T-helper 2 cell (primary cell): Measurements from ENCODE around the gene EMD.
A peak's percentile ranks its signal among the peaks of the same experiment; 100 is the strongest.
"Not testable (repeated sequence)": the region's sequence is repeated elsewhere in the genome, so short reads cannot be mapped to it uniquely, and the experiment has no call there.

Experiments used
- DNase-seq, 5 experiments: peaks; one replicate each; pipeline versions ENCODE4 v3.0.0 to v3.0.0-alpha.2; 2012 to 2022

The EMD gene

DNA sequence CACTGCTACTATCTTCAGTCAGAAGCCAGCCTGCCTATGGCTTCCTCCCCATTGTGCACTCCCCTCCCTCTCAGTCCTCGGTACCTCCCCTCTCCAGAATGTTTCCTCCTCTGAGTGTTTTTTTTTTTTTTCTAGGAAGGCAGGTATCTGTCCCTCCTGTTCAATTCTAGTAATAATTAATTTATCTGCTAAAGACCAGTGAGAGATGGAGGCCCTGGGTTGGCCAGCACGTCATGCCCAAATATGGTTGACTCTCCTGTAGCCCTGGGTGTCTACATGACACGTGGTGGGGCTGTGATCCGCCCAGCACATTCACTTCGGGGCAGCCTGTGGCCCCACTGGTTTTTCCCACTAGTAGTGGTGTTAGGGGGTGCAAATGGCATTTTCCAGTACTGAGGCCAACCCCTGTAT lies 6.5 kb upstream of the EMD start:
- DNase-seq: peak in 3 of 5 experiments; percentile 27 to 67 (median 48)

DNA sequence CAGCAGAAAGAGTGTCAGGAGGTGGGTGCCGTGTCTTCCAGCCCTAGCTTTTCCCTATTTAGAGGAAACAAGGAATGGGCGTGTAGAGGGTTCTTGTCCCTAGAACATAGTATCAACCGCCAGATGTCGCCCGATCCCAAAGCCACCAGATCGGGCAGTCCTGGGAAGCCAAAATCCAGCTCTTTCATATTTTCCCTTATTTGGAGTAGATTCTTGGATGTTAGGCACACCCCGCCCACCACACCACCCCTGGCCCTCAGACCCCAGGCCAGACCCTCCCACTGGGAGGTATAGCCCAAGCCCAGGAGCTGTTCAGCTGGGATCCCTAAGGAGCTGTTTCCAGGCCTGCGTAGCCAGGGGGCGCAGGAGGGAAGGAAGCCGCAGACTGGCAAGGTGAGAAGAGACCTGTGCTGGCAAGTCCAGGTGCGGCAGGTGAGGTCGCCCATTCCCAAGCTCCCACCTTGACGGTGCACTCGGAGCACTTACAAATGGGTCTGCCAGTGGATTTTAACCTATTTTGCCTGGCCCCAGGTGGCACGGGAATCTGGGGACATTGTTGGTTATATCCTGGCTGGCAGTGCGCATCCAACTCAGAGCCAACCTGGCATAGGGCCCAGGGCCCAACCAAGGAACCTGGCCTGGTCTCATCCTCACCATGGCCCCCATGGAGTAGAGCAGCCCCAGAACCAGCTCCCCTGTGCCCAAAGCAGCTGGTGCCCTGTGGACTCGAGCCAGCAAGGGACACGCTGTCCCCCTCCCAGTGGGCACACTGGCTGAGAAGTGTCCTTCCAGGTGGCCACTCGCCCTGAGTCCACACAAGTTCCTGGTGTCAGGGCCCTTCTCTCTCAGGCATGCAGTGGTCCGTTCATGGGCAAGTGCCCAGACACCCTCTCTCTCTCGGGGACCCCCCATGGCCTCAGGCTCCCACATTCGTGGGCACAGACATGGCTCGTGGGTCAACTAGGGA lies 5.5 kb upstream of the EMD start:
- DNase-seq: no peak

DNA sequence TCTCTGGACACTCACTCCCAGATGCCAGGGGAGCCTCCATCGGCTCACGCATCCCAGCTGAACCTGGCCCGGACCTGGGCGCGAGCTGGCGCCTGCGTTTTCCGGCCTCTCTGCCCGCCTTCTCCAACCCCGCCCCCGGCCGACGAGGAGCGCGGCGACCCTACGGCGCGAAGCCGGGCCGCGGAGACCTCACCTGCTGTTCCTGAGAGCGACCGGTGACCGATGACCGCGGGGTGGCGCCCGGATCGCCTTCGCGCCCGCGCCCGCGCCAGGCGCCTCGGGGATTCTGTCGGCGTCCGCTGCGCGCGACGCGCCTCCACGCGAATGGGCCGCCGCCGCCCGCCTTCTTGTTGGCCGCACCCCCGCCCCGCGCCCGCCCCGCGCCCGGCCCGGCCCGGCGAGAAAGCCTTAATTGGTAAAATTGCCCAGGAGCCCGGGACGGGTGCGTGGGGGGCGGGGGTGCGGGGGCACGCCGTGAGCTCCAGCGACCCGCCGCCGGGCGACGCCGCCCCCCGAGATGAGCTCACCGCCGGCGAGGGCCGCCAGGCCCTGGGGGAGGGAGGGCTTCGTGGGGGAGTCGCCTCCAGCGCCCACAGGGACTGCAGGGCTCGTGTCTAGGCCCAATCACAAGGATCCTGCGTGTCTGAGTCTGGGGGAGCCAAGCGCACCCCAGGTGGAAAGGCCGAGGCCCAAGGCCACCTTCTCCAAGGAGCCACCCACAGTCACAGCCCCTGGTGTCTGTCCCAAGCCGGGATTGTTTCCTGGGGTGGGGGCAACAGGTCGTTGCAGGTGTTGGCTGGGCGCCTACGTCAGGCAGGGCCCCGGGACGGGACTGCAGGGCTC lies 4.6 kb upstream of the EMD start, which contains the start of gene FLNA:
Gene FLNA, minus strand, starts transcription at position 322 of the 843 bp plus-strand sequence. CDS start 3,389 bp downstream, outside the sequence.
- peak in 1 of 5 experiments; percentile 27 for DNase-seq

DNA sequence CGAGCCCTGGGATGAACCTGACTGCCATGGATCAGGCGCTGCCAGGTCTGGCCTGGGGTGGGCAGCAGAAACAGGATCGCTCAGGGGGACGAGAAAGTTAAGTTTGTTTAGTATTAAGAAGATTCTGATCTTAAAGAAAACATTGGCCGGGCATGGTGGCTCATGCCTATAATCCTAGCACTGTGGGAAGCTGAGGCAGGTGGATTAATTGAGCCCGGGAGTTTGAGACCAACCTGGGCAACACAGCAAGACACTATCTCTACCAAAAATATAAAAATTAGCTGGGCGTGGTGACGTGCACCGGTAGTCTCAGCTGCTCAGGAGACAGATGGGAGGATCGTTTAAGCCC lies 4.0 kb upstream of the EMD start:
- DNase-seq: no peak

DNA sequence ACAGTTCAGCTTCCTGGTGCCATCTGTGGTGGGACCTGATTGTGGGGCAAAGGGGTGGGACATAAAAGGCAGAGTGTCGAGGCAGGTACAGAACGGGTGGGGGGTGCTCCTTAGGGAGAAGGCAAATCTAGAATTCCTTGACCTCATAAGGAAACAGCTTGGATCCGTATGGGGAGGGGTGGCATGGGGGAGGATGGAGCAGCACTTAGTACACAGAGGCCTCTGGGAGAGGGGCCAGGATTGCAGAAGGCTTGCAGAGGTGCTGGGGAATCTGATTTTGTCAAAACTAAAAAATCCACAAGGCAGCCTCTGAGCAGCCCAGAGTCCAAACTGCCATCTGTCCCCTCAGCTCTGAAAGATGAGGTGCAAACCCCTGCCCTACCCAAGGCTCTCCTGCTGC lies 2.3 kb upstream of the EMD start:
- no peak for DNase-seq

DNA sequence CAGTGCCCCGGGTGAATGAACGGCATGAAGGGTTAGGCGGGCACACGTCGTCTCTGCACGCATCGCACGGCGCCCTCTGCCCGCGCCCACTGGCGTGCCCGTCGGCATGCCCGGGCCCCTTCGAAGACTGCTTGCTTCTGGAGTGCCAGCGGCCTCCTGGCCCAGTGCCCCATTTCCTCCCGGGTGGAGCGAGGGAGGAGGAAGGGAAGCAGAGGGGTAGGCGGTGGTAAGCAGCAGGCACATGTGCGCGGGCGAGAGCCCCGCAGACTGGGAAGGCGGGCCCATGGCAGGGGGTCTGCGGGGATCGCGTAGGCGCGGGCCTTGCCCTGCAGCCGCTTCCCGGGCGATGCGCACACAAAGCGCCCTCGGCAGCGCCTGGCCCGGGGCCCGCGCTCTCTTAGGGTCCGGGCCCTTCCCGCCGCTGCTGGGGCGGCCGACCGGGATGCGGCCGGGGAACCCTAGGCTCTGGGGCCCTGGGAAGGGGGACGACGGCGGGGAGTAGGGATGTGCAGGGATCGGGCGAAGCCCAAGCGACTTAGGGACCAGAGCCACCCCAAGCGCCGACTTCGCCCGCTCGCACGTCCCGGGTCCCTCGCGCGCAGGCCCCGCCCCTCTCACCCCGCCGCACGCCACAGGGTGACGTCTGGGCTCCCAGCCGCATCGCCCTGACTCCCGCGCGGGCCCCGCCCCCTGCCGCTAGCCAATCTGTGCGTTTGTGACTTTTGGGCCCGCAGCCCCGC lies 866 bp upstream of the EMD start:
- peak in 3 of 5 experiments; percentile 34 to 63 (median 55) for DNase-seq

DNA sequence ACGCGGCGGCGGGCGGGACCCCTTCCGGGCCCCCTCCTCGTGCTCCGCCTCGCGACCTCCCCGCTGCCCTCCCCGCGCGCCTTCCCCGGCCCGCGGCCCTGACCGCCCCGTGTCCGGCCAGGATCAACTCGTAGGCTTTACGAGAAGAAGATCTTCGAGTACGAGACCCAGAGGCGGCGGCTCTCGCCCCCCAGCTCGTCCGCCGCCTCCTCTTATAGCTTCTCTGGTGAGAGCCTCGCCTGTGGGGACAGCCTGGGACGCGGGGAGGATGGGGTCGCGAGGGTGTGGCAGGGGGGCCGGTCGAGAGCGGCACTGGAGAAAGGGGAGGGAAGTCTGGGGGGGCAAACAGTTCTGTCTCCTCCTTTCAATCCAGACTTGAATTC lies 465 bp downstream of the EMD start:
- no peak for DNase-seq

DNA sequence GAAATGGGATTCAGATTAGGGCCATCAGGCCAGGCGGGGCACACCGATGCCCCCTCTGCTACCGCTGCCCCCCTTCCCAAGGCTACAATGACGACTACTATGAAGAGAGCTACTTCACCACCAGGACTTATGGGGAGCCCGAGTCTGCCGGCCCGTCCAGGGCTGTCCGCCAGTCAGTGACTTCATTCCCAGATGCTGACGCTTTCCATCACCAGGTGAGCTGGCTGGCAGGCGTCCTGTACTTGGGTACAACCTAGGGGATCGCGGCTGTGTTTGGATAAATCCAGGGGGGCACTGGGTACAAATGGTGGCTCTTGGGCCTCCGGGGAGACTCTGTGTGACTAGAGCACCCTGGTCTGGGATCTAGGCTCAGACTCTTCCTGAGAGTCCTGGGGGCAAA lies 1.1 kb downstream of the EMD start:
- DNase-seq: no peak

DNA sequence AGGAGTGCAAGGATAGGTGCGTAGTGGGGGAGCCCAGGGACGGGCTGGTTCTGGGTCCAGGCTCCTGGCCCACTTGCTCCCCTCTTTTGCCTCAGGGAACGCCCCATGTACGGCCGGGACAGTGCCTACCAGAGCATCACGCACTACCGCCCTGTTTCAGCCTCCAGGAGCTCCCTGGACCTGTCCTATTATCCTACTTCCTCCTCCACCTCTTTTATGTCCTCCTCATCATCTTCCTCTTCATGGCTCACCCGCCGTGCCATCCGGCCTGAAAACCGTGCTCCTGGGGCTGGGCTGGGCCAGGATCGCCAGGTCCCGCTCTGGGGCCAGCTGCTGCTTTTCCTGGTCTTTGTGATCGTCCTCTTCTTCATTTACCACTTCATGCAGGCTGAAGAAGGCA lies 1.7 kb downstream of the EMD start:
- no peak for DNase-seq

DNA sequence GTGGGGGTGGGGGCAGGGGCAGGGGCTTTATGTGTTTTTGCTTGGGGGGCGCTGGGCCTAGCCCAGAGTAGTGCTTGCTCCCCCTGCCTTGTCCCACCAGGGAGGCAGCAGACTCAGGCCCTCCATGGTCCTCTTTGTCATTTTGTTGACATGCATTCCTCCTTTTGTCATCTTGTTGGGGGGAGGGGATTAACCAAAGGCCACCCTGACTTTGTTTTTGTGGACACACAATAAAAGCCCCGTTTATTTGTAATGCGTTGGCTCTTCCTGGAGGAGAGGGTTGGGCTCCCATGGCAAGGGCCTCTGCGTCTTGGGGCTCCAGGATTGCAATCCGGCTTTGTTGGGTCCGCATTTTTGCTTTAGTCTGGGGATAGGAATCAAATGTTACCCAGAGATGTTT lies 2.2 kb downstream of the EMD start:
- no peak for DNase-seq

DNA sequence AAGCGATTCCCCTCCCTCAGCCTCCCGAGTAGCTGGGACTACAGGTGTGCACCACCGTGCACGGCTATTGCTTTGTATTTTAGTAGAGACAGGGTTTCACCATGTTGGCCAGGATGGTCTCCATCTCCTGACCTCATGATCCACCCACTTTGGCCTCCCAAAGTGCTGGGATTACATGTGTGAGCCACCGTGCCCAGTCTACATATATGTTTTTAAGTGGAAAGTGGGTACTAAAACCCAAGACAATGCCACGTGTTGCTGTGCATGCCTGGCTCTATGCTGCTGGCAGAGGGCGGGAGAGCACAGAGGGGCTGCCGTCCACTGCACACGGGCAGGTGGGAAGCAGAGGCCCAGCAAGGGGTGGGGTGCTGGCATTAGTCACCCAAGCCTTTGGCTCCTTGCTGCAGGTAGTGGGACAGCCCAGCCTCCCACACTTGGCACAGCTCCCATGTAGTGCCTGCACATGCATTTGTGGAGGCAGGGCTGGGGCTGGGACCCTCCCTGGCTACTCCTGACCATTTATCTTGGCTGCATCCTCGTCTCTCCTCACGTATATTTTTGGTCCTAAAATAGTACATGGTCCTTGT lies 3.5 kb downstream of the EMD start:
- DNase-seq: no peak

DNA sequence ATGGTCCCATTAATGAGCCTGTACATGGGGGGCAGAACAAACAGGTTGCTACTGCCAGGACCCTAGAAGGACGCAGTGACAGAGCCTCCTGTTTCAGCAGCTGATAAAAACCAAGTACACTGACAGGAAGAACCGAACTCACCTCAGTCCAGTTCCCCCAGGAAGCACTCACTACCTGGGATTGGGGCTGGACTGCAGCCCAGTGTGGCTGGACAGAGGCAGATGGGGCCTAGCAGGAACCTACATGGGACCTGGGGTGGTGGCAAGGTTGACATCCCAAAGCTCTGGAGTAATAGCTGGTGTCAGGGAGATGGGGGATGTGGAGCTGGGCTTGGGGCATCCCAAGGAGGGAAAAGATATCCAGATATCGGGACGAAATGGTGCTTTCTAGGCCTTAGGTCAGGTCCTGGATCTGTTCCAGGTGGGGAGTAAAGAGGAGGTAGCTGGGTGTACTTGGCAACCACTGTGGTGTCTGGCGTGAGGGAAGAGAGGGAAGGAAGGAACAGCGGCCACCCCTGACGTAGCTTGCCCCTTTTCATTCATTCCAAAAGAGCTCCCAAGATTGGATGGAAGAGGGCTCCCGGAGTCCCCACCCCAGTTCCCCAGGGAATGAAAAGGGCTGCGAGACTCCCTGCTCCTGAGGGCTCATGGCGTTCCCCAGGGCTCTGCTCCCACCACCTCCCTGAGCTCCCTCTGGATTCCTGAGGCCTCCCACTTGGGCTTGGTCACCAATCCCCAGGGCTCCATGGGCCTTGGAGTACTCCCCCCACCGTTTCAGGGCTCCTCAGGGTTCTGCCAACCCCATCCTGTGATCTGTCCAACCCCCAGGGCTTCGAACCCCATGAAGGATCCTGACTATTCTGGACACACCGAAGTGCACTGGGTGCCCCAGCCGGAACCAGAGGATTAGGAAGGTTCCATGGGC lies 4.5 kb downstream of the EMD start:
- no peak for DNase-seq

DNA sequence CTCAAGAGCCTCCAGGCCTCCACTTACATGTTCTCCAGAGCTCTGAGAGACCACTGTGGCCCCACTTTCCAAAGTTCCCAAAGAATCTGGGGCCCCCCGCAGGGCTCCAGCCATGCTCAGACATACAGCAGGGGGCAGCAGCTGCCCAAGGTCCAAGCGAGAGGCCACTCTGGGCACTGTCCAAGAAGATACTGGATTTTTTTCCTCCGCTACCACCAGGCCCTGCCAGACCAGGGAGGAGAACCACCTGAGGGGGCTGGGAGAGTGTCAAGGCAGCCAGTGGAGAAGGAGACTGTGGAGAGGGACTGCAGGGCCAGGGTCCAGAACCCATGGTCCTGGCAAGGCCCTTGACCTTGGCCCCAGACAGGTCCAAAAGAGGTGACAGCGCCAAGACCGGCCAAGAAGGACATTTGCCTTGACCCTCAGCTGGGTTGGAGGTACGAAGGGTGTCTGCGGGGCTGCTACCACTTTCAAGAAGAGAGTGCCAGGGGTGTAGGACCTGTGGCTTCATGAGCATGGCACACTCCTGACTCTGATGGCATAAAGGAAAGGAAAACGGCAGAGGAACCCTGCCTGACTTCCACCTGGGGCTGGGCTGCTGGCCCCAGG lies 5.3 kb downstream of the EMD start:
- no peak for DNase-seq

DNA sequence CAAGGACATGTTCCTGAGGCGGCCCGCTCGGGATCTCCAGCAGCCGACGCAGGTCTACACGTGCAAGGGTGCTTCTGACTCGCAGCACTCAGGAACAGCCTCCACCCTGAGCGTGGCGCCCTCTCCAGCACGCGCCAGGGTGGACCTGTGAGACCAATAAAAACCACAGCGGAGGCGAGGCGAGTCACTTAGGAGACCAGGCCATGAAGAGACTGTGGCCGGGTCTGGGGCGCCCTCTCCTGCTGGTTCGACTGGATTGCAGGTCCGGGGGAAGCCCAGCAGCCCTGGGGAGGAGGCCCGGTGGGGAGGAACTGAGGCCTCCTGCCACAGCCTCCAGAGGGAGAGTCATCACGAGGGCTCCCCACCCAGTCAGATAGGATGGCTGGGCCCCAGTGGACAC lies 9.0 kb downstream of the EMD start:
- not testable (repeated sequence) for DNase-seq

DNA sequence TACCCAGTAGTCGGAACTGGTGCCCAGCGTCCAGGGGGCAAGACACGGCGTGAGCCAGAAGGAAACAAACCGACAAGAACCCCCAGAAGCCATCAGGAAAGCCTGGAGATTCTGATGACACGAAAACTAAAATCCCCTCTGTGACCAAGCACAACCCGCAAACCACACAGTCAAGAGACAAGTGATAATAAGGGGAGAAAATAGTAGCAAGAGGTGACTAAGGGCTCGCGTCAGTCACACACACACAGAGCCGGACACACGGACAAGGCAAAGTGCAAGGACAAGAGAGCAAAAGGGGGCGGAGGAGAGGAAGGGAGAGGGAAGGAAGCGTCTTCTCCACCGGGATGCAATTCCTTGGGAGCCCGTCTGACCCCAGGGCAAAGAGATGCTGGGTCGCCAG lies 9.6 kb downstream of the EMD start:
- DNase-seq: not testable (repeated sequence)

DNA sequence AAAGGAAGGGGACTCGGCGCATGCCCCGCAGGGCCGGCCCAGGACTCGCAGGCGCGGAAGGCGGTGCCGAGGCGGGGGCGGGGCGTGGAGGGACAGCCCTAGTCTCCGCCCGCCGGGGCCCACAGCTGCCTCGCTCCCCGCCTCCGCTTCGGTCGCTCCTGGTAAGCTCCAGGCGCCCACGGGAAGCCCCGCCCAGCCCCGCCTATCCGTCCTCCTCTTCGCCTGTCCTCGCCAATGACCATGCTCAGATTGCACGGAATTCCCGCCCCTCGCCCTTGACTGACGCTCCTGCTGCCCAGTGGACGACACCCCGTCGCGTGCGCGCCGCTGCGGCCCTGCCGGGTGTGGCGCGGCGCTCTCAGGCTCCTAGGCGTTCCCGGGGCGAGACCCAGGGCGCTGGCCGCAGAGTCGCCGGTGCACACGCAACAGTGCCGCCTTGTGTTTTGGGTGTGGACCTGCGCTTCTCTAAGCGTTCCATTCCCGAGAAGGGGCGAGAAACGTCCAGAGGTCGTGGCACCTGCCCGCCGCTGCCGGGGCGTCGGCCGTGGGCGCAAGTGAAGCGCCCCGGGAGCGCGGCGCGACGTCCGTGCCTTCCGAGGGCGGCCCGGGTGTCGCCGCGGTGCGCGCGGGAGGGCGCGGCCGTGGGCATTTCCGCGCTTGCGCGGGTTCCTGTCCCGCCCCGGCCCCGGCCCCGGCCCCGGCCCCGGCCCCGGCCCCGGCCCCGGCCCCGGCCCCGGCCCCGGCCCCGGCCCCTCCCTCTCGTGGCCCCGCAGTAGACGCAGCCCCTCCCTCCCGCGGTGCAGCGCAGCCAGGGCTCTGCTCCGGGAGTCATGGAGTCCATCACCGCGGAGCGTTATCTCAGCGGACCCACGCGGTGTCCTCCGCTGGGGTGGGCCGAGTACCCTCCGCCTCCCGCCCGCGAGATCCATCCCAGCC lies 11.0 kb downstream of the EMD start:
- peak in 1 of 5 experiments; percentile 62 for DNase-seq

DNA sequence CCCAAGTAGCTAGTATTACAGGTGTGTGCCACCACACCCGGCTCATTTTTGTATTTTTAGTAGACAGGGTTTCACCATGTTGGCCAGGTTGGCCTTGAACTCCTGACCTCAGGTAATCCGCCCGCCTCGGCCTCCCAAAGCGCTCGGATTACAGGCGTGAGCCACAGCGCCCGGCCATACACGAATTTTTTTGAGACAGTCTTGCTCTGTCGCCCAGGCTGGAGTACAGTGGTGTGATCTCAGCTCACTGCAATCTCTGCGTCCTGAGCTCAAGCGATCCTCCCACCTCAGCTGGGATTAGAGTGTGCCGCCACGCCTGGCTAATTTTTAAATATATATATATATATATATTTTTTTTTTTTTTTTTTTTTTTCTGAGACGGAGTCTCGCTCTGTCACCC lies 17.3 kb downstream of the EMD start:
- DNase-seq: not testable (repeated sequence)

DNA sequence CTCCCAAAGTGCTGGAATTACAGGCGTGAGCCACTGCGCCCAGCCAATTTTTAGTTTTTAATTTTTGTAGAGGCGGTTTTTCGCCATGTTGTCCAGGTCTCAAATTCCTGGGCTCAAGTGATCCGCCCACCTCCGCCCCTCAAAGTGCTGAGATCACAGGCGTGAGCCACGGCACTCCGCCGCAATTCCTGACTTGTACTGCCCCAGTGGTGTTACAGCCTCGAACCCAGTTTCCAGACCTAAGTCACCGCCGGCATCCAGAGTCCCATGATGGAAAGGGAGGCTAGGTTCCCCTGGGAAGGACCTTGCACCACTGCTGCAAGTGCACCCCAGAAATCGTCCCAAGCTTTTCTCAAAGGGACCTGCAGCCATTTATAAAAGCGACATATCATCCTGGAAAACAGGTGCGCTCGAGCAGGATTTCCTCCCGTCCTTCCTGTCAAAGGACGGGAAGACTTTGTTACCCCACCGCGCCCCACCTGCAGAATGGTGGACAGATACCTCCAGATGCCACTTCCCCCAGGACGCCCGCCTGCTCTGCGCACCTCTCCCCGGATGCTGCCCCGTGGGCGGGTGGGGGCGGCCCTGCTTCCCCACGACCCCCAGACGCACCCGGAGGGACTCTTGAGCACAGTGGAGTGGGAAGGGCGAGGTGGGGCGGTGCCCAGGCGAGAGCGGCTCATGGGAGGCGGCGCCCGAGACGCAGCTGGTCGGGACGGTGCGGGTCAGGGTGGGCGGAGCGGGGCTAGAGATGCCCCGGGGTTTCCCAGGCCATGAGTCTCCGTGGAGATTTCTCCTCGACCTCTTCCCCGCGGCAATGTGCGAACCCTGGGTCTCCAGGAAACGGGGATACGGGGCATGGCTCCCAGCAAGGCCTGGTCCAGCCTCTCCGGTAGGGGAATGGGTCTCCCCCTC lies 18.1 kb downstream of the EMD start:
- peak in 4 of 5 experiments; percentile 31 to 74 (median 50) for DNase-seq
